Measurements from ENCODE around the gene SERPINF2. TPM values are rescaled to one million over a fixed set of nuclear protein-coding genes. Genes with fewer than 3 reads are reported as not detected.
A peak's percentile ranks its signal among the peaks of the same experiment; 100 is the strongest.

SERPINF2 gene
- polyA plus RNA-seq, 1 of the 3 experiments (the other 2 are of a cell fraction), result 0.26 TPM

DNA sequence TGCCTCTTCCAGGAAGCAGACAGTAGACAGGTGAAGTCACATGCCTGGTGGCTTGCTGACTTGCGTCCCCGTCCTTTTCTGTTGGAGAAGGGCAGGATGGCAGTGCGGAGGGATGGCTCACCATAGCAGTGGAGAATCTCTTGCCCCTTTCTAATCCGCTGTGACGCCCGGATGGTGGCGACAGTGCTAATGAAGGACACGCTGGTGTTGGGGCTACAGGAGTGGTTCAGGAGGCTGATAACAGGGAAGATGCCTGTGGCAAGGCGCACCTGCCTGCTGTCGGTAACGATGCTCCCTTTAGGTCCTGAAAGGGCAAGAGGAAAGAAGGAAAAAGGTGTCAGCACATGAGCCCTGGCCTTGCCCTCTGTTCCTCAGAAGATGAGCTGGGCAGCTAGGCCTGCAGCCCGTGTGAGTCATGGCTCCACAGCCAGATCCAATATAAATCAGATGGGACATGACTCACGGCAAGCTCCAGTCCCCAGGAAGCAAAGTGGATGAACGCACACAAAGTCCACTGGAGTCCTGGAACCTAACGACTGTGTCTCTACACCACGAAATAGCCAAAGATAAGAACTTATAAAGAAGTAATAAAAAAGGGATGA is 44.7 kb downstream of the SERPINF2 start:
- Histone ChIP-seq H3K4me1 (ENCODE audit: control insufficient read depth in 1 of 2, insufficient read depth in 2 of 2, low read depth in 1 of 2, low read length in 1 of 2) (peaks cover 16 to 22% of the 10 kb centered on the region in 2 experiments), H3K27me3 (ENCODE audit: insufficient read depth) (no peaks in the 10 kb centered on the region), H3K4me2 (peak overlapping the region; percentile 71), H3K27ac (ENCODE audit: low read depth in 2 of 2, low read length in 1 of 2) (peak overlapping the region; percentile 72 to 93), H3K79me2 (ENCODE audit: insufficient read depth) (peaks cover 24% of the 10 kb centered on the region; the same call in 1 of the 2 replicates), H4K20me1 (ENCODE audit: insufficient read depth) (no peaks in the 10 kb centered on the region), H3K9ac (peak overlapping the region; percentile 47; the same call in 1 of the 2 replicates), H3K9me3 (no peaks in the 10 kb centered on the region), H3F3A (replicated peaks; ENCODE audit: insufficient read depth) (peaks cover 26% of the 10 kb centered on the region), H3K9me2 (no peaks in the 10 kb centered on the region), H3K36me3 (replicated peaks in 1 of 2; ENCODE audit: control insufficient read depth in 1 of 2, insufficient read depth in 2 of 2, low read length in 1 of 2) (peaks cover 6 to 13% of the 10 kb centered on the region in 2 experiments), H2AFZ (ENCODE audit: low read depth) (peak overlapping the region; percentile 39; the same call in 1 of the 2 replicates), H3K4me3 (ENCODE audit: low read depth in 2 of 2, low read length in 1 of 2) (no peak overlapping the region)
- CTCF ChIA-PET, result interaction anchor here (7.9 kb wide), 1 partner anchor 69 kb away, joined by 112 read pairs; no protein-coding TSS in a partner anchor
- 49% methylated on average over 16 of the region's 16 CpGs for WGBS (ENCODE audit: low lambda C conversion rate)
- TF ChIP-seq, protein P1, sequence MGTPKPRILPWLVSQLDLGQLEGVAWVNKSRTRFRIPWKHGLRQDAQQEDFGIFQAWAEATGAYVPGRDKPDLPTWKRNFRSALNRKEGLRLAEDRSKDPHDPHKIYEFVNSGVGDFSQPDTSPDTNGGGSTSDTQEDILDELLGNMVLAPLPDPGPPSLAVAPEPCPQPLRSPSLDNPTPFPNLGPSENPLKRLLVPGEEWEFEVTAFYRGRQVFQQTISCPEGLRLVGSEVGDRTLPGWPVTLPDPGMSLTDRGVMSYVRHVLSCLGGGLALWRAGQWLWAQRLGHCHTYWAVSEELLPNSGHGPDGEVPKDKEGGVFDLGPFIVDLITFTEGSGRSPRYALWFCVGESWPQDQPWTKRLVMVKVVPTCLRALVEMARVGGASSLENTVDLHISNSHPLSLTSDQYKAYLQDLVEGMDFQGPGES (IDR thresholded peaks at IDR 0.05; ENCODE audit: low read depth, low read length), result no peak
- TF ChIP-seq JUND (IDR thresholded peaks at IDR 0.05) (peak; percentile 99), RXRA (IDR thresholded peaks at IDR 0.05; ENCODE audit: borderline replicate concordance, low read depth) (peak; percentile 67; the same call in 1 of the 2 replicates), POLR2AphosphoS5 (IDR thresholded peaks at IDR 0.05; ENCODE audit: low read depth, low read length) (peak; percentile 68), EP300 (IDR thresholded peaks at IDR 0.05; ENCODE audit: borderline replicate concordance in 1 of 2, low read depth in 1 of 2, low read length in 1 of 2) (peak in 1 of 2 experiments; percentile 44; a peak in 1 of 4 replicates), SIN3A (IDR thresholded peaks at IDR 0.05; ENCODE audit: borderline replicate concordance, low read depth, low read length) (peak; percentile 59; the same call in 1 of the 2 replicates), NFIC (IDR thresholded peaks at IDR 0.05; ENCODE audit: borderline replicate concordance) (0 out of 2 replicates have a peak, but pooled peaks have one; percentile 56), TCF12 (IDR thresholded peaks at IDR 0.05) (peak; percentile 86), RAD21 (IDR thresholded peaks at IDR 0.05; ENCODE audit: low read length) (no peak), TAF1 (IDR thresholded peaks at IDR 0.05; ENCODE audit: borderline replicate concordance, low read depth, low read length) (0 out of 2 replicates have a peak, but pooled peaks have one; percentile 36), FOSL2 (IDR thresholded peaks at IDR 0.05; ENCODE audit: borderline replicate concordance, low read depth) (peak; percentile 100)
- TF ChIP-seq, protein P2, sequence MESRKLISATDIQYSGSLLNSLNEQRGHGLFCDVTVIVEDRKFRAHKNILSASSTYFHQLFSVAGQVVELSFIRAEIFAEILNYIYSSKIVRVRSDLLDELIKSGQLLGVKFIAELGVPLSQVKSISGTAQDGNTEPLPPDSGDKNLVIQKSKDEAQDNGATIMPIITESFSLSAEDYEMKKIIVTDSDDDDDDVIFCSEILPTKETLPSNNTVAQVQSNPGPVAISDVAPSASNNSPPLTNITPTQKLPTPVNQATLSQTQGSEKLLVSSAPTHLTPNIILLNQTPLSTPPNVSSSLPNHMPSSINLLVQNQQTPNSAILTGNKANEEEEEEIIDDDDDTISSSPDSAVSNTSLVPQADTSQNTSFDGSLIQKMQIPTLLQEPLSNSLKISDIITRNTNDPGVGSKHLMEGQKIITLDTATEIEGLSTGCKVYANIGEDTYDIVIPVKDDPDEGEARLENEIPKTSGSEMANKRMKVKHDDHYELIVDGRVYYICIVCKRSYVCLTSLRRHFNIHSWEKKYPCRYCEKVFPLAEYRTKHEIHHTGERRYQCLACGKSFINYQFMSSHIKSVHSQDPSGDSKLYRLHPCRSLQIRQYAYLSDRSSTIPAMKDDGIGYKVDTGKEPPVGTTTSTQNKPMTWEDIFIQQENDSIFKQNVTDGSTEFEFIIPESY (IDR thresholded peaks at IDR 0.05; ENCODE audit: borderline replicate concordance, low read depth), result no peak
- TF ChIP-seq, protein P3, sequence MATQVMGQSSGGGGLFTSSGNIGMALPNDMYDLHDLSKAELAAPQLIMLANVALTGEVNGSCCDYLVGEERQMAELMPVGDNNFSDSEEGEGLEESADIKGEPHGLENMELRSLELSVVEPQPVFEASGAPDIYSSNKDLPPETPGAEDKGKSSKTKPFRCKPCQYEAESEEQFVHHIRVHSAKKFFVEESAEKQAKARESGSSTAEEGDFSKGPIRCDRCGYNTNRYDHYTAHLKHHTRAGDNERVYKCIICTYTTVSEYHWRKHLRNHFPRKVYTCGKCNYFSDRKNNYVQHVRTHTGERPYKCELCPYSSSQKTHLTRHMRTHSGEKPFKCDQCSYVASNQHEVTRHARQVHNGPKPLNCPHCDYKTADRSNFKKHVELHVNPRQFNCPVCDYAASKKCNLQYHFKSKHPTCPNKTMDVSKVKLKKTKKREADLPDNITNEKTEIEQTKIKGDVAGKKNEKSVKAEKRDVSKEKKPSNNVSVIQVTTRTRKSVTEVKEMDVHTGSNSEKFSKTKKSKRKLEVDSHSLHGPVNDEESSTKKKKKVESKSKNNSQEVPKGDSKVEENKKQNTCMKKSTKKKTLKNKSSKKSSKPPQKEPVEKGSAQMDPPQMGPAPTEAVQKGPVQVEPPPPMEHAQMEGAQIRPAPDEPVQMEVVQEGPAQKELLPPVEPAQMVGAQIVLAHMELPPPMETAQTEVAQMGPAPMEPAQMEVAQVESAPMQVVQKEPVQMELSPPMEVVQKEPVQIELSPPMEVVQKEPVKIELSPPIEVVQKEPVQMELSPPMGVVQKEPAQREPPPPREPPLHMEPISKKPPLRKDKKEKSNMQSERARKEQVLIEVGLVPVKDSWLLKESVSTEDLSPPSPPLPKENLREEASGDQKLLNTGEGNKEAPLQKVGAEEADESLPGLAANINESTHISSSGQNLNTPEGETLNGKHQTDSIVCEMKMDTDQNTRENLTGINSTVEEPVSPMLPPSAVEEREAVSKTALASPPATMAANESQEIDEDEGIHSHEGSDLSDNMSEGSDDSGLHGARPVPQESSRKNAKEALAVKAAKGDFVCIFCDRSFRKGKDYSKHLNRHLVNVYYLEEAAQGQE (IDR thresholded peaks at IDR 0.05; ENCODE audit: low read depth, low read length), result 0 out of 2 replicates have a peak, but pooled peaks have one; percentile 12
- TF ChIP-seq, protein P4, sequence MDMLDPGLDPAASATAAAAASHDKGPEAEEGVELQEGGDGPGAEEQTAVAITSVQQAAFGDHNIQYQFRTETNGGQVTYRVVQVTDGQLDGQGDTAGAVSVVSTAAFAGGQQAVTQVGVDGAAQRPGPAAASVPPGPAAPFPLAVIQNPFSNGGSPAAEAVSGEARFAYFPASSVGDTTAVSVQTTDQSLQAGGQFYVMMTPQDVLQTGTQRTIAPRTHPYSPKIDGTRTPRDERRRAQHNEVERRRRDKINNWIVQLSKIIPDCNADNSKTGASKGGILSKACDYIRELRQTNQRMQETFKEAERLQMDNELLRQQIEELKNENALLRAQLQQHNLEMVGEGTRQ (IDR thresholded peaks at IDR 0.05; ENCODE audit: borderline replicate concordance, low read depth, low read length), result no peak
- TF ChIP-seq, protein P5, sequence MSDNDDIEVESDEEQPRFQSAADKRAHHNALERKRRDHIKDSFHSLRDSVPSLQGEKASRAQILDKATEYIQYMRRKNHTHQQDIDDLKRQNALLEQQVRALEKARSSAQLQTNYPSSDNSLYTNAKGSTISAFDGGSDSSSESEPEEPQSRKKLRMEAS (IDR thresholded peaks at IDR 0.05; ENCODE audit: low read depth), result peak; percentile 87
- TF ChIP-seq, protein P6, sequence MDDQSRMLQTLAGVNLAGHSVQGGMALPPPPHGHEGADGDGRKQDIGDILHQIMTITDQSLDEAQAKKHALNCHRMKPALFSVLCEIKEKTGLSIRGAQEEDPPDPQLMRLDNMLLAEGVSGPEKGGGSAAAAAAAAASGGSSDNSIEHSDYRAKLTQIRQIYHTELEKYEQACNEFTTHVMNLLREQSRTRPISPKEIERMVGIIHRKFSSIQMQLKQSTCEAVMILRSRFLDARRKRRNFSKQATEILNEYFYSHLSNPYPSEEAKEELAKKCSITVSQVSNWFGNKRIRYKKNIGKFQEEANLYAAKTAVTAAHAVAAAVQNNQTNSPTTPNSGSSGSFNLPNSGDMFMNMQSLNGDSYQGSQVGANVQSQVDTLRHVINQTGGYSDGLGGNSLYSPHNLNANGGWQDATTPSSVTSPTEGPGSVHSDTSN (IDR thresholded peaks at IDR 0.05), result peak; percentile 98
- POLR2A ChIA-PET, result no interaction called here
- peak; percentile 52 for DNase-seq
